ENCODE data around the gene SLC17A3.

- TF ChIP-seq, protein P1, sequence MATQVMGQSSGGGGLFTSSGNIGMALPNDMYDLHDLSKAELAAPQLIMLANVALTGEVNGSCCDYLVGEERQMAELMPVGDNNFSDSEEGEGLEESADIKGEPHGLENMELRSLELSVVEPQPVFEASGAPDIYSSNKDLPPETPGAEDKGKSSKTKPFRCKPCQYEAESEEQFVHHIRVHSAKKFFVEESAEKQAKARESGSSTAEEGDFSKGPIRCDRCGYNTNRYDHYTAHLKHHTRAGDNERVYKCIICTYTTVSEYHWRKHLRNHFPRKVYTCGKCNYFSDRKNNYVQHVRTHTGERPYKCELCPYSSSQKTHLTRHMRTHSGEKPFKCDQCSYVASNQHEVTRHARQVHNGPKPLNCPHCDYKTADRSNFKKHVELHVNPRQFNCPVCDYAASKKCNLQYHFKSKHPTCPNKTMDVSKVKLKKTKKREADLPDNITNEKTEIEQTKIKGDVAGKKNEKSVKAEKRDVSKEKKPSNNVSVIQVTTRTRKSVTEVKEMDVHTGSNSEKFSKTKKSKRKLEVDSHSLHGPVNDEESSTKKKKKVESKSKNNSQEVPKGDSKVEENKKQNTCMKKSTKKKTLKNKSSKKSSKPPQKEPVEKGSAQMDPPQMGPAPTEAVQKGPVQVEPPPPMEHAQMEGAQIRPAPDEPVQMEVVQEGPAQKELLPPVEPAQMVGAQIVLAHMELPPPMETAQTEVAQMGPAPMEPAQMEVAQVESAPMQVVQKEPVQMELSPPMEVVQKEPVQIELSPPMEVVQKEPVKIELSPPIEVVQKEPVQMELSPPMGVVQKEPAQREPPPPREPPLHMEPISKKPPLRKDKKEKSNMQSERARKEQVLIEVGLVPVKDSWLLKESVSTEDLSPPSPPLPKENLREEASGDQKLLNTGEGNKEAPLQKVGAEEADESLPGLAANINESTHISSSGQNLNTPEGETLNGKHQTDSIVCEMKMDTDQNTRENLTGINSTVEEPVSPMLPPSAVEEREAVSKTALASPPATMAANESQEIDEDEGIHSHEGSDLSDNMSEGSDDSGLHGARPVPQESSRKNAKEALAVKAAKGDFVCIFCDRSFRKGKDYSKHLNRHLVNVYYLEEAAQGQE (IDR thresholded peaks at IDR 0.05; ENCODE audit: insufficient read depth in 1 of 2, low read depth in 2 of 2, low read length in 2 of 2) = no peak
- TF ChIP-seq POLR2AphosphoS5 (IDR thresholded peaks at IDR 0.05; ENCODE audit: low read depth, low read length) = no peak
- no peak for TF ChIP-seq SIN3A (IDR thresholded peaks at IDR 0.05; ENCODE audit: borderline replicate concordance, insufficient read depth, low read length)
- no peak for TF ChIP-seq FOXP2 (optimal IDR thresholded peaks at IDR 0.05; ENCODE audit: borderline replicate concordance, extremely low read depth, extremely low read length, insufficient read depth)
Measured at GRCh38 chr6:25883991-25884390, 9.9 kb upstream of the SLC17A3 start.

Measured in PFSK-1 (cell line).